Tibial nerve (tissue), 3 donors: ENCODE results near the gene SLC35G3.

Source experiments
- POLR2A ChIP-seq, 2 donors: fragments of 450-650 bp; IDR thresholded peaks; one replicate each; pipeline ENCODE4 v1.6.1; 2017; ENCODE audit warnings: antibody characterized with exemption in 2 of 2, mild to moderate bottlenecking in 2 of 2, moderate library complexity in 2 of 2
- TF ChIP-seq, protein P1 (sequence below), 5 experiments: fragments of 200-600 bp in 3 of 5; fragments of 450-650 bp in 2 of 5; sonication (generic) in 3 of 5; IDR thresholded peaks; one replicate each; pipeline ENCODE4 v1.5.1; 2016 to 2019; ENCODE audit warnings: antibody characterized with exemption in 5 of 5, mild to moderate bottlenecking in 3 of 5, moderate library complexity in 2 of 5

DNA sequence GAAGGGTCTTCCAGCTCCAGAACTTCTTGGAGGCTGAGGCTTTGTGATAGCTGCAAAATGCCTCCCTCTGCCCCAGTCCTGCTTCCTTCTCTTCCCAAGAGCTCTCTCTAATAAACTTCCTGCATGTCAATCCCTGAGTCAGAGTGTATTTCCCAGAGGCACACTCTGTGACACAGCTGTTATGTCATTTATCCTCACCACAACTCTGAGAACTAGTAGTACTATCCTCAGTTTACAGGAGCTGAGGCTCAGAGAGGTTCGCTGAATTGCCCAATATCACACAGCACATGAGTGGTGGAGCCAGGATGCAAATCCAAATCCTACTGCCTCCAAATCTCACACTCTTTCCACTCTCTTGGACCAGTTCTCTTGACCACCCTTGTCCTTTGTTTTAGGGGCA lies 26.5 kb downstream of the SLC35G3 start:
- no peak for TF ChIP-seq POLR2A (IDR thresholded peaks at IDR 0.05)
- TF ChIP-seq, protein P1, sequence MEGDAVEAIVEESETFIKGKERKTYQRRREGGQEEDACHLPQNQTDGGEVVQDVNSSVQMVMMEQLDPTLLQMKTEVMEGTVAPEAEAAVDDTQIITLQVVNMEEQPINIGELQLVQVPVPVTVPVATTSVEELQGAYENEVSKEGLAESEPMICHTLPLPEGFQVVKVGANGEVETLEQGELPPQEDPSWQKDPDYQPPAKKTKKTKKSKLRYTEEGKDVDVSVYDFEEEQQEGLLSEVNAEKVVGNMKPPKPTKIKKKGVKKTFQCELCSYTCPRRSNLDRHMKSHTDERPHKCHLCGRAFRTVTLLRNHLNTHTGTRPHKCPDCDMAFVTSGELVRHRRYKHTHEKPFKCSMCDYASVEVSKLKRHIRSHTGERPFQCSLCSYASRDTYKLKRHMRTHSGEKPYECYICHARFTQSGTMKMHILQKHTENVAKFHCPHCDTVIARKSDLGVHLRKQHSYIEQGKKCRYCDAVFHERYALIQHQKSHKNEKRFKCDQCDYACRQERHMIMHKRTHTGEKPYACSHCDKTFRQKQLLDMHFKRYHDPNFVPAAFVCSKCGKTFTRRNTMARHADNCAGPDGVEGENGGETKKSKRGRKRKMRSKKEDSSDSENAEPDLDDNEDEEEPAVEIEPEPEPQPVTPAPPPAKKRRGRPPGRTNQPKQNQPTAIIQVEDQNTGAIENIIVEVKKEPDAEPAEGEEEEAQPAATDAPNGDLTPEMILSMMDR (IDR thresholded peaks at IDR 0.05), result no peak
